Endodermal cell (in vitro differentiated cells): ENCODE measurements around the gene CAVIN4. TPM values are rescaled to one million over a fixed set of nuclear protein-coding genes. Genes with fewer than 3 reads are reported as not detected.

Experiments
- DNase-seq: peaks from one replicate; pipeline ENCODE4 v3.0.0-alpha.2; 2017
- H3K27ac ChIP-seq: 2 replicates; pipeline ENCODE4 v1.5.1; 2013; ENCODE audit warnings: mild to moderate bottlenecking, low read depth, low read length, moderate library complexity
- H3K27me3 ChIP-seq: 2 replicates; pipeline ENCODE4 v1.6.1; 2013; ENCODE audit warnings: mild to moderate bottlenecking, low read length, moderate library complexity; ENCODE audit not compliant: insufficient read depth, control insufficient read depth, poor library complexity, severe bottlenecking
- H3K36me3 ChIP-seq: 2 replicates; pipeline ENCODE4 v1.7.0; 2013; ENCODE audit warnings: mild to moderate bottlenecking, low read length, moderate library complexity; ENCODE audit not compliant: control insufficient read depth, insufficient read depth
- H3K4me1 ChIP-seq: one replicate; pipeline ENCODE4 v1.7.0; 2013; ENCODE audit warnings: low read length; ENCODE audit not compliant: control insufficient read depth, insufficient read depth
- H3K4me3 ChIP-seq: 2 replicates; pipeline ENCODE4 v1.5.1; 2013; ENCODE audit warnings: mild to moderate bottlenecking, low read length, moderate library complexity
- H3K9ac ChIP-seq: 2 replicates; pipeline ENCODE4 v1.6.1; 2013; ENCODE audit warnings: mild to moderate bottlenecking, low read length, moderate library complexity; ENCODE audit not compliant: poor library complexity, severe bottlenecking; ENCODE audit errors: extremely low read depth
- H3K9me3 ChIP-seq: 2 replicates; pipeline ENCODE4 v1.6.1; 2013; ENCODE audit warnings: mild to moderate bottlenecking, low read length, moderate library complexity; ENCODE audit not compliant: control insufficient read depth
- H3K27ac Mint-ChIP-seq: 2 replicates; pipeline ENCODE4 v1.8.0; 2020; ENCODE audit warnings: mixed read lengths
- H3K27me3 Mint-ChIP-seq: 2 replicates; pipeline ENCODE4 v1.8.0; 2021; ENCODE audit warnings: mild to moderate bottlenecking, mixed read lengths; ENCODE audit not compliant: insufficient read depth
- H3K36me3 Mint-ChIP-seq: 2 replicates; pipeline ENCODE4 v1.8.0; 2020; ENCODE audit warnings: low read depth, mixed read lengths
- H3K4me1 Mint-ChIP-seq: 2 replicates; pipeline ENCODE4 v1.8.0; 2020; ENCODE audit warnings: mixed read lengths
- H3K4me3 Mint-ChIP-seq: 2 replicates; pipeline ENCODE4 v1.8.0; 2020; ENCODE audit warnings: mild to moderate bottlenecking, moderate library complexity, mixed read lengths
- H3K9me3 Mint-ChIP-seq: 2 replicates; pipeline ENCODE4 v1.8.0; 2020; ENCODE audit warnings: mild to moderate bottlenecking, mixed read lengths
- CTCF ChIP-seq: fragments of 200-600 bp; sonication (generic); conservative IDR thresholded peaks from 2 replicates; pipeline ENCODE4 v1.5.0; 2021; ENCODE audit warnings: antibody characterized with exemption, mild to moderate bottlenecking
- WGBS, 2 experiments: methylation state at CpG; one replicate each; pipeline versions ENCODE4 v1.1.5 to v1.1.7; 2013; ENCODE audit warnings: missing lambda C conversion rate in 2 of 2, mixed read lengths in 1 of 2; ENCODE audit not compliant: insufficient coverage in 1 of 2, insufficient read length in 1 of 2; 5-methylcytosine and 5-hydroxymethylcytosine counted together
- total RNA-seq, 2 donors: library from RNA; stranded (reverse); fragmentation: NEBNext Ultra II Directional in 1 of 2; extraction: Animal tissue kit (Norgen Biotek cat#: 25700) in 1 of 2; gene quantifications; 2 replicates in 1 of 2; 3 replicates in 1 of 2; pipeline ENCODE4 v1.2.1, GENCODE V29; 2021

The CAVIN4 gene
- total RNA-seq, 2 donors from 2014 or later, result 9.0 to 10.1 TPM

DNA sequence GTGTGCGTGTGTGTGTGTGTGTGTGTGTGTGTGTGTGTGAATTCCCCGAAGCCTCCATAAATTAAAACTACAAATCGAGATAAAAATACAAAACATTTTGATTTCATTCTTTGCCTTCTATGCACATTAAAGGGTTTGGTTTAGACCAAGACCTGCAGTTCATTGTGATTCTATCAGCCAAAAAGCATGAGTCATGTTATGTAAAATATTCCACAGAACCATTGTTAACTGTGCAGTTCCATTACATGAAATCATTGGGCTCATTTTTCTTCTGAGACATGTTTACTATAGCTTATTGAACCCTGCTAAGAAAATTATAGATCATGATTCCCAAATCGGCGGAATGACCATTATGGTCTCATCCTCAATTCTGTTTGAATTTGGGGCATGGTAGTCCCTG, 11.7 kb downstream of the CAVIN4 start:
- H3K9me3 Mint-ChIP-seq, result no peaks in the 10 kb centered on the region
- H3K27ac ChIP-seq, result no peak overlapping the region
- WGBS, 2 experiments, result 95 to 100% methylated on average over 2 to 3 of the region's 5 CpGs
- no peak overlapping the region for H3K9ac ChIP-seq
- H3K36me3 ChIP-seq, result peaks cover 29% of the 10 kb centered on the region
- no peak for DNase-seq
- no peaks in the 10 kb centered on the region for H3K27me3 ChIP-seq
- H3K4me3 Mint-ChIP-seq, result no peak overlapping the region
- peaks cover 5% of the 10 kb centered on the region for H3K4me1 Mint-ChIP-seq
- no peaks in the 10 kb centered on the region for H3K9me3 ChIP-seq
- peaks cover 9% of the 10 kb centered on the region for H3K4me1 ChIP-seq
- H3K27ac Mint-ChIP-seq, result no peak overlapping the region
- peaks cover 17% of the 10 kb centered on the region for H3K36me3 Mint-ChIP-seq
- no peak overlapping the region for H3K4me3 ChIP-seq
- no peaks in the 10 kb centered on the region for H3K27me3 Mint-ChIP-seq
- TF ChIP-seq CTCF, result no peak

DNA sequence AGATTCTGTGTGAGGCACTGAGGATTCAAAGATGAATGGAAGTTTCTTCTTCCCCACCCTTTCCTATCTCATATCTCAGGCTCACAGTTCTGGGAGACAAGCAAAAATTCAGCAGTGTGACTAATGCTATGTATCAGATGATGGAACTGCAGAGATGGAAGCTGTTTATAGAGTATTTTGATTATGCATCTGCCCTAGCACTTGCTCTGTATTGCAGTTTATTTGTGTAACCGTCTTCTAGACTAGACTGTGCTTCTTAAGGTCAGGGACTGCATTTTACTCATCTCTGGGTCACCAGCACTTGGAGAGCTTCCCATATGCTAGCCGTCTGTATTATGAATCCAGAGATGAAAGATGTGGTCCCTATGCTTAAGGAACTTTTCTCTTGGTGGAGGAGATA, 12.6 kb downstream of the CAVIN4 start:
- no peak for DNase-seq
- H3K36me3 ChIP-seq, result peaks cover 23% of the 10 kb centered on the region
- Mint-ChIP-seq H3K4me3 (no peak overlapping the region), H3K27ac (no peak overlapping the region), H3K4me1 (peaks cover 8% of the 10 kb centered on the region), H3K9me3 (no peaks in the 10 kb centered on the region), H3K36me3 (peaks cover 17% of the 10 kb centered on the region), H3K27me3 (no peaks in the 10 kb centered on the region)
- TF ChIP-seq CTCF, result no peak
- H3K4me1 ChIP-seq, result peaks cover 9% of the 10 kb centered on the region
- WGBS, 2 experiments, result 89 to 100% methylated on average over 2 of the region's 2 CpGs
- no peaks in the 10 kb centered on the region for H3K9me3 ChIP-seq
- H3K27me3 ChIP-seq, result no peaks in the 10 kb centered on the region
- no peak overlapping the region for H3K4me3 ChIP-seq
- no peak overlapping the region for H3K9ac ChIP-seq
- no peak overlapping the region for H3K27ac ChIP-seq

GRCh38 chr9:100591139-100591538, 13.3 kb downstream of the CAVIN4 start:
- H3K9me3 ChIP-seq, result no peaks in the 10 kb centered on the region
- peaks cover 9% of the 10 kb centered on the region for H3K4me1 ChIP-seq
- peaks cover 20% of the 10 kb centered on the region for H3K36me3 ChIP-seq
- Mint-ChIP-seq H3K27me3 (peaks cover 3% of the 10 kb centered on the region), H3K4me1 (peaks cover 8% of the 10 kb centered on the region), H3K27ac (no peak overlapping the region), H3K9me3 (no peaks in the 10 kb centered on the region), H3K36me3 (peaks cover 17% of the 10 kb centered on the region), H3K4me3 (no peak overlapping the region)
- DNase-seq, result no peak
- WGBS, 2 experiments, result 89 to 97% methylated on average over 5 to 6 of the region's 6 CpGs
- no peak overlapping the region for H3K4me3 ChIP-seq
- no peak for TF ChIP-seq CTCF
- no peak overlapping the region for H3K27ac ChIP-seq
- no peak overlapping the region for H3K9ac ChIP-seq
- H3K27me3 ChIP-seq, result no peaks in the 10 kb centered on the region
